Trophoblast cell (in vitro differentiated cells and primary cell): ENCODE measurements around the gene NOS3.
A peak's percentile ranks its signal among the peaks of the same experiment; 100 is the strongest.

ENCODE experiments used
- DNase-seq, 2 donors: peaks; one replicate each; pipeline ENCODE4 v3.0.0-alpha.2; 2016
- H2AFZ ChIP-seq: 2 replicates; pipeline ENCODE4 v1.6.1; 2013; ENCODE audit warnings: low read length, moderate library complexity, mild to moderate bottlenecking; ENCODE audit not compliant: insufficient read depth, poor library complexity
- H2AK5ac ChIP-seq: 2 replicates; pipeline ENCODE4 v1.6.1; 2013; ENCODE audit warnings: mild to moderate bottlenecking, low read length
- H2BK120ac ChIP-seq: 2 replicates; pipeline ENCODE4 v1.6.1; 2013; ENCODE audit warnings: low read length, mild to moderate bottlenecking, moderate library complexity; ENCODE audit not compliant: insufficient read depth, poor library complexity
- H2BK12ac ChIP-seq: 2 replicates; pipeline ENCODE4 v1.6.1; 2013; ENCODE audit warnings: mild to moderate bottlenecking, low read length, moderate library complexity
- H2BK5ac ChIP-seq: 2 replicates; pipeline ENCODE4 v1.6.1; 2013; ENCODE audit warnings: low read length, low read depth, moderate library complexity, mild to moderate bottlenecking; ENCODE audit not compliant: poor library complexity
- H3K14ac ChIP-seq: 2 replicates; pipeline ENCODE4 v1.6.1; 2013; ENCODE audit warnings: mild to moderate bottlenecking, low read length
- H3K18ac ChIP-seq: 2 replicates; pipeline ENCODE4 v1.6.1; 2013; ENCODE audit warnings: mild to moderate bottlenecking, low read length
- H3K23ac ChIP-seq: 2 replicates; pipeline ENCODE4 v1.6.1; 2013; ENCODE audit warnings: low read length
- H3K27ac ChIP-seq: 2 replicates; pipeline ENCODE4 v1.5.1; 2013; ENCODE audit warnings: low read depth, mild to moderate bottlenecking, inconsistent platforms, low read length, moderate library complexity
- H3K27me3 ChIP-seq: 2 replicates; pipeline ENCODE4 v1.6.1; 2013; ENCODE audit warnings: inconsistent platforms, mild to moderate bottlenecking, low read length, moderate library complexity; ENCODE audit not compliant: insufficient read depth
- H3K36me3 ChIP-seq, 2 experiments: 1 replicate in 1 of 2; 2 replicates in 1 of 2; pipeline ENCODE4 v1.6.1; 2013; ENCODE audit warnings: low read length in 2 of 2, mild to moderate bottlenecking in 2 of 2, moderate library complexity in 1 of 2; ENCODE audit not compliant: insufficient read depth in 2 of 2, control insufficient read depth in 1 of 2
- H3K4ac ChIP-seq: 2 replicates; pipeline ENCODE4 v1.6.1; 2013; ENCODE audit warnings: low read depth, mild to moderate bottlenecking, low read length, moderate library complexity
- H3K4me1 ChIP-seq, 2 experiments: 1 replicate in 1 of 2; 2 replicates in 1 of 2; pipeline ENCODE4 v1.6.1; 2013; ENCODE audit warnings: low read length in 2 of 2, mild to moderate bottlenecking in 2 of 2, moderate library complexity in 1 of 2; ENCODE audit not compliant: insufficient read depth in 2 of 2, control insufficient read depth in 1 of 2
- H3K4me2 ChIP-seq: 2 replicates; pipeline ENCODE4 v1.6.1; 2013; ENCODE audit warnings: inconsistent platforms, mild to moderate bottlenecking, low read length, moderate library complexity
- H3K4me3 ChIP-seq: 2 replicates; pipeline ENCODE4 v1.5.1; 2013; ENCODE audit warnings: mild to moderate bottlenecking, low read depth, low read length, inconsistent platforms
- H3K79me1 ChIP-seq: one replicate; pipeline ENCODE4 v1.6.1; 2013; ENCODE audit warnings: low read length
- H3K79me2 ChIP-seq: 2 replicates; pipeline ENCODE4 v1.6.1; 2013; ENCODE audit warnings: low read length, mild to moderate bottlenecking; ENCODE audit not compliant: control insufficient read depth, insufficient read depth, poor library complexity
- H3K9ac ChIP-seq: 2 replicates; pipeline ENCODE4 v1.6.1; 2013; ENCODE audit warnings: mild to moderate bottlenecking, low read length
- H3K9me3 ChIP-seq: 2 replicates; pipeline ENCODE4 v1.6.1; 2013; ENCODE audit warnings: low read depth, mild to moderate bottlenecking, control low read depth, inconsistent platforms, low read length; ENCODE audit not compliant: insufficient read depth
- H4K12ac ChIP-seq: 2 replicates; pipeline ENCODE4 v1.6.1; 2013; ENCODE audit warnings: low read depth, mild to moderate bottlenecking, low read length, moderate library complexity
- H4K8ac ChIP-seq: 2 replicates; pipeline ENCODE4 v1.6.1; 2013; ENCODE audit warnings: low read depth, mild to moderate bottlenecking, low read length, moderate library complexity
- H4K91ac ChIP-seq: one replicate; pipeline ENCODE4 v1.6.1; 2013; ENCODE audit warnings: low read depth, mild to moderate bottlenecking, low read length, moderate library complexity
- WGBS: extraction: QIAGEN DNeasy Blood & Tissue Kit; methylation state at CpG from one replicate; pipeline ENCODE4 v1.1.7; 2013; ENCODE audit warnings: missing lambda C conversion rate; ENCODE audit not compliant: insufficient read length, insufficient coverage; ENCODE audit errors: extremely low coverage; 5-methylcytosine and 5-hydroxymethylcytosine counted together

The NOS3 gene

GRCh38 chr7:151053096-151053495, 62.3 kb downstream of the NOS3 start:
- H3K9me3 ChIP-seq = peaks cover 6% of the 10 kb centered on the region
- H3K14ac ChIP-seq = no peak overlapping the region
- peaks cover 0 to 4% of the 10 kb centered on the region in 2 experiments for H3K36me3 ChIP-seq
- H2BK5ac ChIP-seq = no peak overlapping the region
- no peak overlapping the region for H3K23ac ChIP-seq
- peaks cover 14 to 18% of the 10 kb centered on the region in 2 experiments for H3K4me1 ChIP-seq
- H3K79me1 ChIP-seq = peaks cover 7% of the 10 kb centered on the region
- H3K79me2 ChIP-seq = peaks cover 2% of the 10 kb centered on the region
- no peak overlapping the region for H4K12ac ChIP-seq
- WGBS = no CpG with 5 or more reads among the region's 4 CpGs
- no peak overlapping the region for H3K9ac ChIP-seq
- no peak overlapping the region for H2BK120ac ChIP-seq
- peaks cover 8% of the 10 kb centered on the region for H3K27me3 ChIP-seq
- H3K4me2 ChIP-seq = no peak overlapping the region
- H3K4ac ChIP-seq = no peak overlapping the region
- no peak overlapping the region for H4K8ac ChIP-seq
- H2AK5ac ChIP-seq = no peak overlapping the region
- H3K18ac ChIP-seq = no peak overlapping the region
- no peak overlapping the region for H4K91ac ChIP-seq
- DNase-seq = no peak
- H3K4me3 ChIP-seq = no peak overlapping the region
- H3K27ac ChIP-seq = no peak overlapping the region
- no peak overlapping the region for H2BK12ac ChIP-seq
- H2AFZ ChIP-seq = no peak overlapping the region

- no peak overlapping the region for H3K9ac ChIP-seq
- H4K8ac ChIP-seq = no peak overlapping the region
- no peak overlapping the region for H3K14ac ChIP-seq
- peaks cover 8% of the 10 kb centered on the region for H3K27me3 ChIP-seq
- no peak overlapping the region for H3K4me2 ChIP-seq
- no peak overlapping the region for H2BK12ac ChIP-seq
- no peak overlapping the region for H2AFZ ChIP-seq
- H3K23ac ChIP-seq = no peak overlapping the region
- no peak overlapping the region for H3K18ac ChIP-seq
- H3K79me2 ChIP-seq = peaks cover 6% of the 10 kb centered on the region
- H3K4me1 ChIP-seq = peaks cover 20 to 23% of the 10 kb centered on the region in 2 experiments
- no peak overlapping the region for H3K4me3 ChIP-seq
- no peak overlapping the region for H2BK120ac ChIP-seq
- DNase-seq = no peak
- peaks cover 13% of the 10 kb centered on the region for H3K79me1 ChIP-seq
- no peak overlapping the region for H2BK5ac ChIP-seq
- no CpG with 5 or more reads among the region's 8 CpGs for WGBS
- no peak overlapping the region for H2AK5ac ChIP-seq
- no peak overlapping the region for H3K4ac ChIP-seq
- H3K36me3 ChIP-seq = peaks cover 0 to 4% of the 10 kb centered on the region in 2 experiments
- H3K9me3 ChIP-seq = peaks cover 3% of the 10 kb centered on the region
- H3K27ac ChIP-seq = no peak overlapping the region
- H4K12ac ChIP-seq = no peak overlapping the region
- H4K91ac ChIP-seq = no peak overlapping the region
Observed at GRCh38 chr7:151053751-151054150, 62.9 kb downstream of the NOS3 start.

- peaks cover 31 to 33% of the 10 kb centered on the region in 2 experiments for H3K4me1 ChIP-seq
- H2BK120ac ChIP-seq = no peak overlapping the region
- WGBS = no CpG with 5 or more reads among the region's 6 CpGs
- H3K4ac ChIP-seq = no peak overlapping the region
- H3K18ac ChIP-seq = no peak overlapping the region
- no peak overlapping the region for H3K23ac ChIP-seq
- H2AFZ ChIP-seq = no peak overlapping the region
- H3K79me1 ChIP-seq = peaks cover 31% of the 10 kb centered on the region
- no peak overlapping the region for H4K91ac ChIP-seq
- peaks cover 20% of the 10 kb centered on the region for H3K79me2 ChIP-seq
- no peak for DNase-seq
- H4K8ac ChIP-seq = peak overlapping the region; percentile 11
- no peak overlapping the region for H4K12ac ChIP-seq
- H3K9ac ChIP-seq = no peak overlapping the region
- no peaks in the 10 kb centered on the region for H3K27me3 ChIP-seq
- peaks cover 0 to 4% of the 10 kb centered on the region in 2 experiments for H3K36me3 ChIP-seq
- H3K9me3 ChIP-seq = no peaks in the 10 kb centered on the region
- no peak overlapping the region for H3K4me3 ChIP-seq
- no peak overlapping the region for H3K4me2 ChIP-seq
- H3K14ac ChIP-seq = no peak overlapping the region
- H2BK5ac ChIP-seq = no peak overlapping the region
- no peak overlapping the region for H3K27ac ChIP-seq
- no peak overlapping the region for H2BK12ac ChIP-seq
- no peak overlapping the region for H2AK5ac ChIP-seq
Observed at GRCh38 chr7:151056283-151056665, 65.5 kb downstream of the NOS3 start.

- Histone ChIP-seq H3K18ac (peak overlapping the region; percentile 1), H2BK5ac (peak overlapping the region; percentile 27), H2AFZ (peak overlapping the region; percentile 24), H3K9me3 (no peaks in the 10 kb centered on the region), H2BK120ac (no peak overlapping the region), H3K36me3 (peaks cover 1 to 5% of the 10 kb centered on the region in 2 experiments), H3K14ac (peak overlapping the region; percentile 5), H3K27ac (no peak overlapping the region), H3K23ac (no peak overlapping the region), H4K91ac (peak overlapping the region; percentile 70), H3K79me1 (peaks cover 33% of the 10 kb centered on the region), H3K9ac (peak overlapping the region; percentile 6), H3K79me2 (peaks cover 23% of the 10 kb centered on the region), H3K4me3 (peak overlapping the region; percentile 63), H3K27me3 (no peaks in the 10 kb centered on the region), H4K8ac (peak overlapping the region; percentile 63), H2BK12ac (no peak overlapping the region), H3K4me2 (peak overlapping the region; percentile 90), H3K4ac (no peak overlapping the region), H4K12ac (no peak overlapping the region), H3K4me1 (peaks cover 37 to 39% of the 10 kb centered on the region in 2 experiments), H2AK5ac (no peak overlapping the region)
- no CpG with 5 or more reads among the region's 29 CpGs for WGBS
- peak; percentile 66 to 68 for DNase-seq
Observed at GRCh38 chr7:151056666-151057505, 66.1 kb downstream of the NOS3 start.
